AG09319 (cell line): ENCODE measurements around the gene RARRES1.

Source experiments
- DNase-seq: peaks from one replicate; pipeline ENCODE4 v3.0.0-alpha.2; 2010; ENCODE audit warnings: low read depth; ENCODE audit errors: extremely low read depth
- CTCF ChIP-seq: IDR thresholded peaks from 2 replicates; pipeline ENCODE4 v1.5.1; 2011; ENCODE audit warnings: low read depth, mild to moderate bottlenecking, inconsistent platforms, low read length, moderate library complexity

Gene RARRES1

GRCh38 chr3:158652463-158652862, 79.8 kb downstream of the RARRES1 start:
- DNase-seq = no peak
- no peak for TF ChIP-seq CTCF

GRCh38 chr3:158651192-158651591, 81.1 kb downstream of the RARRES1 start:
- DNase-seq = no peak
- no peak for TF ChIP-seq CTCF

GRCh38 chr3:158649791-158650190, 82.5 kb downstream of the RARRES1 start:
- DNase-seq = no peak
- no peak for TF ChIP-seq CTCF
